HepG2 (cell line): ENCODE measurements around the gene PCNX1. TPM values are rescaled to one million over a fixed set of nuclear protein-coding genes. Genes with fewer than 3 reads are reported as not detected.

Source experiments
- ATAC-seq: fragments of 200-7000 bp; cut with Tn5 transposase; 3 replicates; pipeline ENCODE4 v1.9.1; 2020; ENCODE audit warnings: mild to moderate bottlenecking, moderate library complexity
- BruUV-seq: library from RNA; stranded (reverse); fragments of 400-500 nt; replicated peaks from 2 replicates; lab custom pipeline; 2021; lab: Mats Ljungman, UMichigan
- CTCF ChIA-PET: fragments of 300-600 bp; formaldehyde crosslinking; extraction: SDS; loops from one replicate; lab custom pipeline; 2021; ENCODE audit warnings: low total read pairs, inconsistent platforms, low intra/inter-chr PET ratio; lab: Yijun Ruan, JAX
- POLR2A ChIA-PET: fragments of 350-600 bp; sonication (Branson Sonifier 250); formaldehyde crosslinking; loops from one replicate; lab custom pipeline; 2020; ENCODE audit warnings: antibody characterized with exemption, inconsistent platforms; lab: Yijun Ruan, JAX
- DNase-seq: peaks from one replicate; pipeline ENCODE4 v3.0.0-alpha.2; 2015; ENCODE audit warnings: low spot score
- FAIRE-seq: peaks from 3 replicates; lab custom pipeline; 2011; peaks lifted over from hg19 to GRCh38; lab: Jason Lieb, UNC
- H2AFZ ChIP-seq: one replicate; pipeline ENCODE4 v1.6.1; 2011; ENCODE audit warnings: low read length, inconsistent platforms
- H3K27ac ChIP-seq: fragments of 300-600 bp; 3 replicates; pipeline ENCODE4 v1.8.0; 2011; ENCODE audit warnings: mixed run types, mild to moderate bottlenecking, mixed read lengths, low read length, inconsistent platforms; ENCODE audit not compliant: insufficient read depth; ENCODE audit errors: extremely low read length
- H3K27me3 ChIP-seq, 2 experiments: fragments of 200-600 bp in 1 of 2; 2 replicates in 1 of 2; 3 replicates in 1 of 2; pipeline versions ENCODE4 v1.6.0 to v1.8.0; 2011; ENCODE audit warnings: low read length in 2 of 2, mild to moderate bottlenecking in 2 of 2, moderate library complexity in 2 of 2, inconsistent platforms in 1 of 2; ENCODE audit not compliant: insufficient read depth in 2 of 2, control insufficient read depth in 1 of 2
- H3K36me3 ChIP-seq, 2 experiments: fragments of 200-600 bp in 1 of 2; replicated peaks in 1 of 2; 2 replicates in 1 of 2; 3 replicates in 1 of 2; pipeline versions ENCODE4 v1.5.1 to v1.8.0; 2011; ENCODE audit warnings: low read length in 2 of 2, inconsistent platforms in 1 of 2; ENCODE audit not compliant: insufficient read depth in 2 of 2, control insufficient read depth in 1 of 2
- H3K4me1 ChIP-seq: 2 replicates; pipeline ENCODE4 v1.5.1; 2012; ENCODE audit warnings: low read length, inconsistent platforms; ENCODE audit not compliant: insufficient read depth
- H3K4me2 ChIP-seq: 2 replicates; pipeline ENCODE4 v1.6.0; 2011; ENCODE audit warnings: low read depth, low read length, inconsistent platforms
- H3K4me3 ChIP-seq, 3 experiments: fragments of 200-600 bp in 1 of 3; sonication (generic), shearing (Covaris generic) in 1 of 3; replicated peaks in 1 of 3; 2 replicates each; pipeline ENCODE4 v1.5.1; 2011 to 2016; ENCODE audit warnings: low read length in 3 of 3, inconsistent platforms in 2 of 3, low read depth in 2 of 3, mild to moderate bottlenecking in 2 of 3, control low read depth in 1 of 3, mixed read lengths in 1 of 3; ENCODE audit not compliant: insufficient read depth in 1 of 3
- H3K79me2 ChIP-seq: one replicate; pipeline ENCODE4 v1.6.1; 2011; ENCODE audit warnings: low read length, inconsistent platforms; ENCODE audit not compliant: insufficient read depth
- H3K9ac ChIP-seq: 2 replicates; pipeline ENCODE4 v1.6.0; 2011; ENCODE audit warnings: mild to moderate bottlenecking, low read depth, low read length, inconsistent platforms; ENCODE audit not compliant: insufficient read depth
- H3K9me3 ChIP-seq: 2 replicates; pipeline ENCODE4 v1.5.1; 2012; ENCODE audit warnings: mild to moderate bottlenecking, low read length
- H4K20me1 ChIP-seq: 2 replicates; pipeline ENCODE4 v1.6.0; 2011; ENCODE audit warnings: inconsistent platforms, mild to moderate bottlenecking, low read length, moderate library complexity; ENCODE audit not compliant: insufficient read depth
- ATF2 ChIP-seq: sonication (generic); formaldehyde crosslinking; IDR thresholded peaks from 2 replicates; pipeline ENCODE4 v1.4.0; 2020; ENCODE audit warnings: missing genetic modification reagents
- HCFC1 ChIP-seq: fragments of 150-350 bp; IDR thresholded peaks from 2 replicates; pipeline ENCODE4 v1.6.1; 2014; ENCODE audit warnings: low read depth, low read length
- HMGXB3 ChIP-seq: sonication (generic); formaldehyde crosslinking; IDR thresholded peaks from 2 replicates; pipeline ENCODE4 v1.4.0; 2020; ENCODE audit warnings: missing genetic modification reagents, borderline replicate concordance
- HNRNPH1 ChIP-seq: fragments of 200-400 bp; formaldehyde crosslinking; optimal IDR thresholded peaks from 2 replicates; pipeline ENCODE3; 2017; ENCODE audit warnings: mild to moderate bottlenecking, low read depth, low read length
- LBX2 ChIP-seq: sonication (generic); formaldehyde crosslinking; IDR thresholded peaks from 2 replicates; pipeline ENCODE4 v1.5.0; 2020; ENCODE audit warnings: missing genetic modification reagents, mild to moderate bottlenecking, borderline replicate concordance
- MXD3 ChIP-seq: IDR thresholded peaks from 2 replicates; pipeline ENCODE4 v1.6.1; 2016; ENCODE audit warnings: mild to moderate bottlenecking, missing biosample characterization, missing genetic modification reagents
- NR2F2 ChIP-seq: IDR thresholded peaks from 2 replicates; pipeline ENCODE4 v1.6.1; 2012; ENCODE audit warnings: low read depth, inconsistent platforms, borderline replicate concordance
- PTBP1 ChIP-seq: fragments of 200-400 bp; formaldehyde crosslinking; IDR thresholded peaks from 2 replicates; pipeline ENCODE4 v1.6.1; 2018; ENCODE audit warnings: low read length, low read depth; ENCODE audit not compliant: poor library complexity, severe bottlenecking
- SP1 ChIP-seq, 2 experiments: fragments of 450-650 bp in 1 of 2; sonication (generic) in 1 of 2; formaldehyde crosslinking in 1 of 2; IDR thresholded peaks; 2 replicates each; pipeline versions ENCODE4 v1.4.0 to v1.6.1; 2016 to 2020; ENCODE audit warnings: missing genetic modification reagents in 1 of 2
- ZNF337 ChIP-seq: sonication (generic); formaldehyde crosslinking; IDR thresholded peaks from 2 replicates; pipeline ENCODE4 v1.5.1; 2020; ENCODE audit warnings: missing genetic modification reagents, low read depth, mild to moderate bottlenecking, borderline replicate concordance
- ZNF546 ChIP-seq: sonication (generic); formaldehyde crosslinking; conservative IDR thresholded peaks from 2 replicates; pipeline ENCODE4 v1.8.1; 2023; ENCODE audit warnings: mild to moderate bottlenecking, missing genetic modification reagents
- ZNF552 ChIP-seq: sonication (generic); formaldehyde crosslinking; IDR thresholded peaks from 2 replicates; pipeline ENCODE4 v1.9.0; 2022; ENCODE audit warnings: missing genetic modification reagents, mild to moderate bottlenecking, borderline replicate concordance
- ZNF580 ChIP-seq: IDR thresholded peaks from 2 replicates; pipeline ENCODE4 v1.6.1; 2016; ENCODE audit warnings: low read depth, borderline replicate concordance
- WGBS: methylation state at CpG from one replicate; pipeline ENCODE4 v1.1.6; 2017; ENCODE audit warnings: low lambda C conversion rate; 5-methylcytosine and 5-hydroxymethylcytosine counted together
- in situ Hi-C: cut with HindIII; loops from 2 replicates; pipeline ENCODE4 v1.10.0; 2017; ENCODE audit warnings: low pct_unique_long_range_greater_than_20kb; ENCODE audit not compliant: extremely low pct_ligation_motif_present
- intact Hi-C: fragments of 100-400 bp; cut with micrococcal nuclease; formaldehyde crosslinking; loops from one replicate; pipeline ENCODE4 v1.10.0; 2022; ENCODE audit not compliant: unreplicated experiment
- polyA plus RNA-seq, 8 experiments: library from polyadenylated mRNA; depleted of rRNA in 3 of 8; stranded (reverse) in 7 of 8; unstranded in 1 of 8; fragments of >200 nt; fragmentation: Illumina TruSeq in 4 of 8; extraction: Trizol in 4 of 8; gene quantifications; 2 replicates each; pipeline versions ENCODE4 v1.2.1 to v1.2.3, GENCODE V29; 2011 to 2016; ENCODE audit warnings: low read depth in 4 of 8, missing spikeins in 1 of 8, mixed read lengths in 1 of 8; ENCODE audit not compliant: insufficient read depth in 1 of 8
- total RNA-seq, 5 experiments: library from RNA; depleted of rRNA; stranded (reverse); fragments of >200 nt; fragmentation: Illumina TruSeq; extraction: Trizol; gene quantifications; 2 replicates each; pipeline ENCODE4 v1.2.3, GENCODE V29; 2016; ENCODE audit warnings: low read depth in 1 of 5

The PCNX1 gene
- total and polyA plus RNA-seq, 2 of the 13 experiments (the other 11 are each of a cell fraction or from before 2014, with no cell fraction given), result 24.9 to 30.3 TPM

- no peaks in the 10 kb centered on the region for H3K79me2 ChIP-seq
- intact Hi-C loops, result loop anchor here (2.0 to 10.0 kb wide), 2 partner anchors 263 to 715 kb away; no protein-coding TSS in a partner anchor
- peak overlapping the region in 1 of 3 experiments; percentile 28; a peak in 1 of 6 replicates for H3K4me3 ChIP-seq
- BruUV-seq, result no TSS peak
- H3K4me2 ChIP-seq, result peak overlapping the region; percentile 53
- TF ChIP-seq ZNF546 (no peak), ZNF580 (CRISPR knock-in tag) (no peak), LBX2 (CRISPR knock-in tag) (no peak), SP1 (IDR thresholded peaks at IDR 0.05) (no peak), SP1 (CRISPR knock-in tag; IDR thresholded peaks at IDR 0.05) (no peak), HNRNPH1 (no peak), MXD3 (CRISPR knock-in tag) (no peak), NR2F2 (no peak), HCFC1 (no peak), ZNF337 (no peak), PTBP1 (no peak), ATF2 (no peak), ZNF552 (no peak), HMGXB3 (CRISPR knock-in tag) (no peak)
- ChIA-PET CTCF (interaction anchor here (0.8 to 1.9 kb wide), 2 partner anchors 35 to 614 kb away, joined by 3 to 24 read pairs; no protein-coding TSS in a partner anchor), POLR2A (no interaction called here)
- no peak for DNase-seq
- no peaks in the 10 kb centered on the region for H3K36me3 ChIP-seq
- no peak overlapping the region for H3K27ac ChIP-seq
- no peaks in the 10 kb centered on the region for H3K27me3 ChIP-seq
- ATAC-seq, result peak; percentile 31
- H3K9me3 ChIP-seq, result no peaks in the 10 kb centered on the region
- in situ Hi-C loops, result loop anchor here (5.0 to 10.0 kb wide), 2 partner anchors 265 to 613 kb away; no protein-coding TSS in a partner anchor
- peaks cover 52% of the 10 kb centered on the region for H3K4me1 ChIP-seq
- no peaks in the 10 kb centered on the region for H4K20me1 ChIP-seq
- WGBS, result 62% methylated on average over 26 of the region's 31 CpGs
- FAIRE-seq, result no peak
- no peak overlapping the region for H2AFZ ChIP-seq
- no peak overlapping the region for H3K9ac ChIP-seq
Observed at GRCh38 chr14:71139294-71139946, 232.2 kb downstream of the PCNX1 start.
